LoVo (cell line): ENCODE results near the gene NFU1.
A peak's percentile ranks its signal among the peaks of the same experiment; 100 is the strongest.

Experiments
- DNase-seq: peaks from one replicate; pipeline ENCODE4 v3.0.0-alpha.2; 2016; ENCODE audit warnings: low spot score

Gene NFU1

GRCh38 chr2:69436938-69437750 is at the start of gene NFU1:
NFU1 (minus strand) TSS chr2:69437435; CDS start chr2:69437422, 13 bp downstream.
- peak; percentile 97 for DNase-seq

- peak; percentile 88 for DNase-seq
Observed at GRCh38 chr2:69483696-69484095, 46.5 kb upstream of the NFU1 start.

GRCh38 chr2:69483024-69483423 is 45.8 kb upstream of the NFU1 start:
- DNase-seq, result peak; percentile 12

GRCh38 chr2:69482471-69482870 is 45.2 kb upstream of the NFU1 start:
- DNase-seq, result no peak

GRCh38 chr2:69481421-69481820 is 44.2 kb upstream of the NFU1 start:
- no peak for DNase-seq

- DNase-seq, result no peak
Observed at GRCh38 chr2:69477627-69478026, 40.4 kb upstream of the NFU1 start.

GRCh38 chr2:69474688-69475087 is 37.5 kb upstream of the NFU1 start:
- DNase-seq, result no peak

GRCh38 chr2:69471793-69472192 is 34.6 kb upstream of the NFU1 start:
- DNase-seq, result no peak

GRCh38 chr2:69470911-69471310 is 33.7 kb upstream of the NFU1 start:
- DNase-seq, result no peak

GRCh38 chr2:69469784-69470183 is 32.5 kb upstream of the NFU1 start:
- no peak for DNase-seq

- DNase-seq, result no peak
Observed at GRCh38 chr2:69469375-69469774, 32.1 kb upstream of the NFU1 start.

GRCh38 chr2:69466728-69467127 is 29.5 kb upstream of the NFU1 start:
- no peak for DNase-seq

GRCh38 chr2:69465513-69466456 is 28.6 kb upstream of the NFU1 start:
- DNase-seq, result no peak

GRCh38 chr2:69464575-69464974 is 27.3 kb upstream of the NFU1 start:
- DNase-seq, result no peak

GRCh38 chr2:69462780-69463179 is 25.5 kb upstream of the NFU1 start:
- no peak for DNase-seq

- DNase-seq, result no peak
Observed at GRCh38 chr2:69461404-69461803, 24.2 kb upstream of the NFU1 start.

GRCh38 chr2:69459936-69460335 is 22.7 kb upstream of the NFU1 start:
- no peak for DNase-seq

GRCh38 chr2:69456950-69457445 is 19.8 kb upstream of the NFU1 start:
- no peak for DNase-seq

GRCh38 chr2:69456154-69456553 is 18.9 kb upstream of the NFU1 start:
- no peak for DNase-seq

- no peak for DNase-seq
Observed at GRCh38 chr2:69454976-69455375, 17.7 kb upstream of the NFU1 start.

GRCh38 chr2:69453475-69454129 is 16.4 kb upstream of the NFU1 start:
- DNase-seq, result no peak

- no peak for DNase-seq
Observed at GRCh38 chr2:69452687-69453086, 15.5 kb upstream of the NFU1 start.
